Measurements from ENCODE around the gene SIGLEC6.

SIGLEC6 gene

GRCh38 chr19:51473009-51473707 is 58.3 kb downstream of the SIGLEC6 start:
- Histone ChIP-seq H3K18ac (ENCODE audit: low read depth in 1 of 2, low read length in 2 of 2) (no peak overlapping the region), H3K4me1 (ENCODE audit: control insufficient read depth, insufficient read depth, low read depth, low read length) (no peaks in the 10 kb centered on the region), H2BK15ac (ENCODE audit: low read depth, poor library complexity, severe bottlenecking) (no peak overlapping the region), H3K9ac (ENCODE audit: low read length) (no peak overlapping the region), H3K36me3 (ENCODE audit: control insufficient read depth in 1 of 2, insufficient read depth in 2 of 2, low read depth in 1 of 2, low read length in 2 of 2) (no peaks in the 10 kb centered on the region), H4K8ac (ENCODE audit: low read length) (no peak overlapping the region), H3K9me3 (ENCODE audit: control insufficient read depth, low read length) (no peaks in the 10 kb centered on the region), H2AK5ac (ENCODE audit: low read length, severe bottlenecking) (no peak overlapping the region), H3K14ac (ENCODE audit: low read length in 2 of 2) (no peak overlapping the region), H2BK5ac (ENCODE audit: low read depth, low read length, poor library complexity, severe bottlenecking) (no peak overlapping the region), H3K27me3 (ENCODE audit: control insufficient read depth in 1 of 2, insufficient read depth in 1 of 2, low read length in 2 of 2) (peaks cover 0 to 30% of the 10 kb centered on the region in 2 experiments), H3K23ac (ENCODE audit: low read length in 2 of 2) (no peak overlapping the region), H2AFZ (ENCODE audit: low read depth, low read length) (no peak overlapping the region), H3K4me2 (ENCODE audit: low read length, poor library complexity, severe bottlenecking) (no peak overlapping the region), H3K79me1 (replicated peaks; ENCODE audit: low read length, poor library complexity, severe bottlenecking) (no peaks in the 10 kb centered on the region), H2BK12ac (ENCODE audit: low read length in 2 of 2) (no peak overlapping the region), H3K4ac (ENCODE audit: low read depth in 1 of 2, low read length in 2 of 2) (no peak overlapping the region), H3K27ac (ENCODE audit: low read length, poor library complexity, severe bottlenecking) (no peak overlapping the region), H3K4me3 (ENCODE audit: insufficient read depth in 1 of 2, low read depth in 1 of 2, low read length in 2 of 2) (no peak overlapping the region), H4K91ac (ENCODE audit: low read length) (no peak overlapping the region), H2BK120ac (ENCODE audit: low read depth, low read length) (no peak overlapping the region)
- DNase-seq = peak; percentile 48
- 60% methylated on average over 4 of the region's 7 CpGs for WGBS

- Histone ChIP-seq H3K79me1 (replicated peaks; ENCODE audit: low read length, poor library complexity, severe bottlenecking) (no peaks in the 10 kb centered on the region), H2BK15ac (ENCODE audit: low read depth, poor library complexity, severe bottlenecking) (no peak overlapping the region), H2BK12ac (ENCODE audit: low read length in 2 of 2) (no peak overlapping the region), H3K14ac (ENCODE audit: low read length in 2 of 2) (no peak overlapping the region), H4K91ac (ENCODE audit: low read length) (no peak overlapping the region), H2AFZ (ENCODE audit: low read depth, low read length) (no peak overlapping the region), H3K4me3 (ENCODE audit: insufficient read depth in 1 of 2, low read depth in 1 of 2, low read length in 2 of 2) (no peak overlapping the region), H4K8ac (ENCODE audit: low read length) (no peak overlapping the region), H3K9me3 (ENCODE audit: control insufficient read depth, low read length) (no peaks in the 10 kb centered on the region), H3K27me3 (ENCODE audit: control insufficient read depth in 1 of 2, insufficient read depth in 1 of 2, low read length in 2 of 2) (peaks cover 0 to 36% of the 10 kb centered on the region in 2 experiments), H2AK5ac (ENCODE audit: low read length, severe bottlenecking) (no peak overlapping the region), H3K18ac (ENCODE audit: low read depth in 1 of 2, low read length in 2 of 2) (no peak overlapping the region), H3K27ac (ENCODE audit: low read length, poor library complexity, severe bottlenecking) (no peak overlapping the region), H2BK120ac (ENCODE audit: low read depth, low read length) (no peak overlapping the region), H3K4me1 (ENCODE audit: control insufficient read depth, insufficient read depth, low read depth, low read length) (no peaks in the 10 kb centered on the region), H3K23ac (ENCODE audit: low read length in 2 of 2) (no peak overlapping the region), H3K4me2 (ENCODE audit: low read length, poor library complexity, severe bottlenecking) (no peak overlapping the region), H3K4ac (ENCODE audit: low read depth in 1 of 2, low read length in 2 of 2) (no peak overlapping the region), H3K36me3 (ENCODE audit: control insufficient read depth in 1 of 2, insufficient read depth in 2 of 2, low read depth in 1 of 2, low read length in 2 of 2) (no peaks in the 10 kb centered on the region), H2BK5ac (ENCODE audit: low read depth, low read length, poor library complexity, severe bottlenecking) (no peak overlapping the region), H3K9ac (ENCODE audit: low read length) (no peak overlapping the region)
- 53% methylated on average over 3 of the region's 4 CpGs for WGBS
- DNase-seq = no peak
These were observed 58.9 kb downstream of the SIGLEC6 start for GRCh38 chr19:51472607-51473006.

- Histone ChIP-seq H3K4me3 (ENCODE audit: insufficient read depth in 1 of 2, low read depth in 1 of 2, low read length in 2 of 2) (no peak overlapping the region), H3K4me2 (ENCODE audit: low read length, poor library complexity, severe bottlenecking) (no peak overlapping the region), H3K18ac (ENCODE audit: low read depth in 1 of 2, low read length in 2 of 2) (no peak overlapping the region), H3K9ac (ENCODE audit: low read length) (no peak overlapping the region), H3K36me3 (ENCODE audit: control insufficient read depth in 1 of 2, insufficient read depth in 2 of 2, low read depth in 1 of 2, low read length in 2 of 2) (no peaks in the 10 kb centered on the region), H2AFZ (ENCODE audit: low read depth, low read length) (no peak overlapping the region), H2BK12ac (ENCODE audit: low read length in 2 of 2) (no peak overlapping the region), H3K9me3 (ENCODE audit: control insufficient read depth, low read length) (no peaks in the 10 kb centered on the region), H2BK15ac (ENCODE audit: low read depth, poor library complexity, severe bottlenecking) (no peak overlapping the region), H3K23ac (ENCODE audit: low read length in 2 of 2) (no peak overlapping the region), H3K4ac (ENCODE audit: low read depth in 1 of 2, low read length in 2 of 2) (no peak overlapping the region), H2BK120ac (ENCODE audit: low read depth, low read length) (no peak overlapping the region), H3K27me3 (ENCODE audit: control insufficient read depth in 1 of 2, insufficient read depth in 1 of 2, low read length in 2 of 2) (peaks cover 0 to 40% of the 10 kb centered on the region in 2 experiments), H2BK5ac (ENCODE audit: low read depth, low read length, poor library complexity, severe bottlenecking) (no peak overlapping the region), H4K91ac (ENCODE audit: low read length) (no peak overlapping the region), H3K14ac (ENCODE audit: low read length in 2 of 2) (no peak overlapping the region), H3K27ac (ENCODE audit: low read length, poor library complexity, severe bottlenecking) (no peak overlapping the region), H4K8ac (ENCODE audit: low read length) (no peak overlapping the region), H2AK5ac (ENCODE audit: low read length, severe bottlenecking) (no peak overlapping the region), H3K79me1 (replicated peaks; ENCODE audit: low read length, poor library complexity, severe bottlenecking) (no peaks in the 10 kb centered on the region), H3K4me1 (ENCODE audit: control insufficient read depth, insufficient read depth, low read depth, low read length) (no peaks in the 10 kb centered on the region)
- 83% methylated on average over 1 of the region's 1 CpG for WGBS
- no peak for DNase-seq
These were observed 59.9 kb downstream of the SIGLEC6 start for GRCh38 chr19:51471527-51471926.

GRCh38 chr19:51470966-51471365 is 60.5 kb downstream of the SIGLEC6 start:
- no peaks in the 10 kb centered on the region for H3K36me3 ChIP-seq (ENCODE audit: control insufficient read depth in 1 of 2, insufficient read depth in 2 of 2, low read depth in 1 of 2, low read length in 2 of 2)

More at GRCh38 chr19:51470966-51471365, 60.5 kb downstream of the SIGLEC6 start:
- DNase-seq = no peak
- Histone ChIP-seq H3K27ac (ENCODE audit: low read length, poor library complexity, severe bottlenecking) (no peak overlapping the region), H4K8ac (ENCODE audit: low read length) (no peak overlapping the region), H4K91ac (ENCODE audit: low read length) (no peak overlapping the region), H2AK5ac (ENCODE audit: low read length, severe bottlenecking) (no peak overlapping the region), H2BK120ac (ENCODE audit: low read depth, low read length) (no peak overlapping the region), H3K23ac (ENCODE audit: low read length in 2 of 2) (no peak overlapping the region), H3K9me3 (ENCODE audit: control insufficient read depth, low read length) (no peaks in the 10 kb centered on the region), H2BK5ac (ENCODE audit: low read depth, low read length, poor library complexity, severe bottlenecking) (no peak overlapping the region), H3K9ac (ENCODE audit: low read length) (no peak overlapping the region), H3K27me3 (ENCODE audit: control insufficient read depth in 1 of 2, insufficient read depth in 1 of 2, low read length in 2 of 2) (peaks cover 0 to 42% of the 10 kb centered on the region in 2 experiments), H3K79me1 (replicated peaks; ENCODE audit: low read length, poor library complexity, severe bottlenecking) (no peaks in the 10 kb centered on the region), H3K4me1 (ENCODE audit: control insufficient read depth, insufficient read depth, low read depth, low read length) (no peaks in the 10 kb centered on the region), H3K18ac (ENCODE audit: low read depth in 1 of 2, low read length in 2 of 2) (no peak overlapping the region), H3K4me3 (ENCODE audit: insufficient read depth in 1 of 2, low read depth in 1 of 2, low read length in 2 of 2) (no peak overlapping the region), H3K4ac (ENCODE audit: low read depth in 1 of 2, low read length in 2 of 2) (no peak overlapping the region), H2AFZ (ENCODE audit: low read depth, low read length) (no peak overlapping the region), H2BK12ac (ENCODE audit: low read length in 2 of 2) (no peak overlapping the region), H3K14ac (ENCODE audit: low read length in 2 of 2) (no peak overlapping the region), H2BK15ac (ENCODE audit: low read depth, poor library complexity, severe bottlenecking) (no peak overlapping the region), H3K4me2 (ENCODE audit: low read length, poor library complexity, severe bottlenecking) (no peak overlapping the region)
- 86% methylated on average over 7 of the region's 9 CpGs for WGBS
